HEK293 (cell line): ENCODE results near the gene P2RX2.

Experiments
- CTCF ChIP-seq: fragments of 450-650 bp; formaldehyde crosslinking; IDR thresholded peaks from 2 replicates; pipeline ENCODE4 v1.5.1; 2016; ENCODE audit warnings: missing biosample characterization, missing genetic modification characterization
- FEZF1 ChIP-seq: fragments of 450-650 bp; formaldehyde crosslinking; IDR thresholded peaks from 2 replicates; pipeline ENCODE4 v1.5.1; 2016; ENCODE audit warnings: missing biosample characterization, missing genetic modification characterization
- KLF9 ChIP-seq: fragments of 450-650 bp; formaldehyde crosslinking; IDR thresholded peaks from 2 replicates; pipeline ENCODE4 v1.5.1; 2016; ENCODE audit warnings: missing biosample characterization, missing genetic modification characterization, low read depth
- SCRT1 ChIP-seq: fragments of 450-650 bp; formaldehyde crosslinking; IDR thresholded peaks from 2 replicates; pipeline ENCODE4 v1.5.1; 2016; ENCODE audit warnings: missing biosample characterization, missing genetic modification characterization, borderline replicate concordance
- ZNF660 ChIP-seq: fragments of 450-650 bp; IDR thresholded peaks from 2 replicates; pipeline ENCODE4 v1.5.1; 2018; ENCODE audit warnings: missing biosample characterization, mild to moderate bottlenecking, missing genetic modification characterization

GRCh38 chr12:132664206-132665148 is 45.9 kb downstream of the P2RX2 start:
- TF ChIP-seq CTCF (tag by site-specific recombination) (no peak), KLF9 (tag by site-specific recombination) (no peak), SCRT1 (no peak), ZNF660 (tag by site-specific recombination) (no peak), FEZF1 (tag by site-specific recombination) (no peak)
